ENCODE data around the gene ELMOD1. TPM values are rescaled to one million over a fixed set of nuclear protein-coding genes. Genes with fewer than 3 reads are reported as not detected.

The ELMOD1 gene
- total and polyA plus RNA-seq, 2 donors (not counting 3 experiments of a cell fraction or from before 2014, with no cell fraction given): 1.6 to 2.4 TPM

GRCh38 chr11:107702723-107703122, 111.8 kb downstream of the ELMOD1 start:
- peaks cover 0 to 7% of the 10 kb centered on the region in 2 experiments for H3K27me3 ChIP-seq (ENCODE audit: control insufficient read depth in 2 of 2, insufficient read depth in 2 of 2, low read length in 2 of 2)
- no peak overlapping the region for H3K27ac ChIP-seq (ENCODE audit: insufficient read depth, low read depth, low read length)
- no peak overlapping the region for H3K4me3 ChIP-seq (replicated peaks in 1 of 3; ENCODE audit: insufficient read depth in 1 of 3, low read depth in 1 of 3, low read length in 3 of 3)
- no peaks in the 10 kb centered on the region for H3K9me3 ChIP-seq (replicated peaks; ENCODE audit: control insufficient read depth, insufficient read depth, low read length)
- dilution Hi-C loops (cut with MboI; ENCODE audit: extremely low pct_ligation_motif_present, low sequenced_read_pairs): no loop called here
- CTCF ChIA-PET: interaction anchor here (1.6 kb wide), 1 partner anchor 38 kb away, joined by 3 read pairs; no protein-coding TSS in a partner anchor
- BruUV-seq (replicated peaks): no TSS peak
- no peak overlapping the region for H3K9ac ChIP-seq (replicated peaks; ENCODE audit: extremely low read depth, insufficient read depth, low read length)
- no peaks in the 10 kb centered on the region for H3K9me1 ChIP-seq (replicated peaks; ENCODE audit: control insufficient read depth, extremely low read depth, insufficient read depth, low read length)
- TF ChIP-seq FOS (IDR thresholded peaks at IDR 0.05; ENCODE audit: borderline replicate concordance, insufficient read depth, low read length): no peak
- no peak for TF ChIP-seq JUN (IDR thresholded peaks at IDR 0.05; ENCODE audit: borderline replicate concordance, insufficient read depth, insufficient read length, low read depth)
- TF ChIP-seq, protein P1, sequence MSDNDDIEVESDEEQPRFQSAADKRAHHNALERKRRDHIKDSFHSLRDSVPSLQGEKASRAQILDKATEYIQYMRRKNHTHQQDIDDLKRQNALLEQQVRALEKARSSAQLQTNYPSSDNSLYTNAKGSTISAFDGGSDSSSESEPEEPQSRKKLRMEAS (IDR thresholded peaks at IDR 0.05; ENCODE audit: insufficient read depth, insufficient read length): no peak
- no peak for TF ChIP-seq GATA2 (IDR thresholded peaks at IDR 0.05; ENCODE audit: insufficient read depth, insufficient read length, low read depth, low read length)
- TF ChIP-seq POLR2AphosphoS5 (IDR thresholded peaks at IDR 0.05; ENCODE audit: insufficient read depth, low read depth, low read length): no peak
- no peak for TF ChIP-seq EZH2 (IDR thresholded peaks at IDR 0.05; ENCODE audit: borderline replicate concordance, low read depth, low read length, severe bottlenecking)
- TF ChIP-seq POLR2A (IDR thresholded peaks at IDR 0.05; ENCODE audit: low read depth, low read length): no peak
- TF ChIP-seq, protein P2, sequence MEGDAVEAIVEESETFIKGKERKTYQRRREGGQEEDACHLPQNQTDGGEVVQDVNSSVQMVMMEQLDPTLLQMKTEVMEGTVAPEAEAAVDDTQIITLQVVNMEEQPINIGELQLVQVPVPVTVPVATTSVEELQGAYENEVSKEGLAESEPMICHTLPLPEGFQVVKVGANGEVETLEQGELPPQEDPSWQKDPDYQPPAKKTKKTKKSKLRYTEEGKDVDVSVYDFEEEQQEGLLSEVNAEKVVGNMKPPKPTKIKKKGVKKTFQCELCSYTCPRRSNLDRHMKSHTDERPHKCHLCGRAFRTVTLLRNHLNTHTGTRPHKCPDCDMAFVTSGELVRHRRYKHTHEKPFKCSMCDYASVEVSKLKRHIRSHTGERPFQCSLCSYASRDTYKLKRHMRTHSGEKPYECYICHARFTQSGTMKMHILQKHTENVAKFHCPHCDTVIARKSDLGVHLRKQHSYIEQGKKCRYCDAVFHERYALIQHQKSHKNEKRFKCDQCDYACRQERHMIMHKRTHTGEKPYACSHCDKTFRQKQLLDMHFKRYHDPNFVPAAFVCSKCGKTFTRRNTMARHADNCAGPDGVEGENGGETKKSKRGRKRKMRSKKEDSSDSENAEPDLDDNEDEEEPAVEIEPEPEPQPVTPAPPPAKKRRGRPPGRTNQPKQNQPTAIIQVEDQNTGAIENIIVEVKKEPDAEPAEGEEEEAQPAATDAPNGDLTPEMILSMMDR (IDR thresholded peaks at IDR 0.05; ENCODE audit: extremely low read depth in 1 of 2, insufficient read depth in 1 of 2, low read depth in 1 of 2, low read length in 2 of 2): no peak
- TF ChIP-seq MYC (IDR thresholded peaks at IDR 0.05; ENCODE audit: low read depth, low read length): no peak
- FAIRE-seq: no peak
- intact Hi-C loops (cut with micrococcal nuclease): no loop called here
- DNase-seq (ENCODE audit: low read depth, low spot score): no peak
- H3K79me2 ChIP-seq (ENCODE audit: control insufficient read depth, insufficient read depth, low read length): no peaks in the 10 kb centered on the region
- H3K4me1 ChIP-seq (ENCODE audit: control insufficient read depth, extremely low read depth, insufficient read depth, low read length): no peaks in the 10 kb centered on the region
- POLR2A ChIA-PET: no interaction called here
- no peak overlapping the region for H2AFZ ChIP-seq (ENCODE audit: low read depth, low read length)
- H4K20me1 ChIP-seq (replicated peaks; ENCODE audit: control insufficient read depth, extremely low read depth, insufficient read depth, low read length): no peaks in the 10 kb centered on the region
- no peaks in the 10 kb centered on the region for H3K36me3 ChIP-seq (ENCODE audit: control insufficient read depth in 2 of 2, extremely low read depth in 1 of 2, insufficient read depth in 2 of 2, low read length in 2 of 2)
- no peak overlapping the region for H3K4me2 ChIP-seq (ENCODE audit: insufficient read depth, low read length)

Data from endothelial cell of umbilical vein (primary cell).